Karpas-422 (cell line): ENCODE results near the gene SRCIN1. TPM values are rescaled to one million over a fixed set of nuclear protein-coding genes. Genes with fewer than 3 reads are reported as not detected.

Source experiments
- DNase-seq: peaks from one replicate; pipeline ENCODE4 v3.0.0-alpha.2; 2015
- H2AFZ ChIP-seq: fragments of 200-600 bp; sonication (generic); 2 replicates; pipeline ENCODE4 v1.6.1; 2014; ENCODE audit warnings: antibody characterized with exemption, low read length, mixed read lengths
- H3K27ac ChIP-seq: fragments of 200-600 bp; sonication (generic); 2 replicates; pipeline ENCODE4 v1.5.1; 2014; ENCODE audit warnings: mild to moderate bottlenecking, low read length, moderate library complexity
- H3K27me3 ChIP-seq: fragments of 200-600 bp; sonication (generic); 2 replicates; pipeline ENCODE4 v1.6.1; 2014; ENCODE audit warnings: low read length, mixed read lengths
- H3K36me3 ChIP-seq: fragments of 200-600 bp; sonication (generic); 2 replicates; pipeline ENCODE4 v1.6.1; 2014; ENCODE audit warnings: low read length, mixed read lengths; ENCODE audit not compliant: insufficient read depth
- H3K4me1 ChIP-seq: fragments of 200-600 bp; sonication (generic); 2 replicates; pipeline ENCODE4 v1.6.1; 2014; ENCODE audit warnings: mild to moderate bottlenecking, low read length, mixed read lengths
- H3K4me2 ChIP-seq: fragments of 200-600 bp; sonication (generic); 2 replicates; pipeline ENCODE4 v1.6.1; 2014; ENCODE audit warnings: low read length, low read depth, mild to moderate bottlenecking; ENCODE audit not compliant: poor library complexity, severe bottlenecking
- H3K4me3 ChIP-seq: fragments of 200-600 bp; sonication (generic); 2 replicates; pipeline ENCODE4 v1.5.1; 2014; ENCODE audit warnings: mild to moderate bottlenecking, antibody characterized with exemption, low read length, mixed read lengths
- H3K79me2 ChIP-seq: fragments of 200-600 bp; sonication (generic); 2 replicates; pipeline ENCODE4 v1.6.1; 2014; ENCODE audit warnings: mild to moderate bottlenecking, low read length, mixed read lengths
- H3K9ac ChIP-seq: fragments of 200-600 bp; sonication (generic); 2 replicates; pipeline ENCODE4 v1.6.0; 2014; ENCODE audit warnings: low read length
- H3K9me2 ChIP-seq: fragments of 200-600 bp; sonication (generic), shearing (Covaris generic); replicated peaks from 2 replicates; pipeline ENCODE4 v1.6.0; 2014; ENCODE audit warnings: mild to moderate bottlenecking, low read length, moderate library complexity; ENCODE audit not compliant: insufficient read depth
- H3K9me3 ChIP-seq: fragments of 300-700, 200-600 bp; sonication (generic); 2 replicates; pipeline ENCODE4 v1.6.1; 2014; ENCODE audit warnings: low read length, mixed read lengths
- H4K20me1 ChIP-seq: fragments of 200-600 bp; sonication (generic); 2 replicates; pipeline ENCODE4 v1.6.1; 2014; ENCODE audit warnings: mild to moderate bottlenecking, antibody characterized with exemption, low read length, low read depth; ENCODE audit not compliant: insufficient read depth
- total RNA-seq: library from RNA; depleted of rRNA; stranded (reverse); fragments of >200 nt; shearing (Covaris generic); gene quantifications from 2 replicates; pipeline ENCODE4 v1.2.3, GENCODE V29; 2014; ENCODE audit warnings: low replicate concordance

Gene SRCIN1
- total RNA-seq, 1 experiment from 2014 or later, result 0.86 TPM

GRCh38 chr17:38602956-38603785 lies 2.6 kb downstream of the SRCIN1 start:
- H3K4me3 ChIP-seq, result no peak overlapping the region
- H2AFZ ChIP-seq, result no peak overlapping the region
- H4K20me1 ChIP-seq, result no peaks in the 10 kb centered on the region
- H3K27ac ChIP-seq, result no peak overlapping the region
- H3K9ac ChIP-seq, result no peak overlapping the region
- DNase-seq, result peak; percentile 34
- no peak overlapping the region for H3K4me2 ChIP-seq
- H3K9me3 ChIP-seq, result no peaks in the 10 kb centered on the region
- H3K36me3 ChIP-seq, result no peaks in the 10 kb centered on the region
- no peaks in the 10 kb centered on the region for H3K27me3 ChIP-seq
- H3K9me2 ChIP-seq, result no peaks in the 10 kb centered on the region
- peaks cover 17% of the 10 kb centered on the region for H3K4me1 ChIP-seq
- no peaks in the 10 kb centered on the region for H3K79me2 ChIP-seq

DNA sequence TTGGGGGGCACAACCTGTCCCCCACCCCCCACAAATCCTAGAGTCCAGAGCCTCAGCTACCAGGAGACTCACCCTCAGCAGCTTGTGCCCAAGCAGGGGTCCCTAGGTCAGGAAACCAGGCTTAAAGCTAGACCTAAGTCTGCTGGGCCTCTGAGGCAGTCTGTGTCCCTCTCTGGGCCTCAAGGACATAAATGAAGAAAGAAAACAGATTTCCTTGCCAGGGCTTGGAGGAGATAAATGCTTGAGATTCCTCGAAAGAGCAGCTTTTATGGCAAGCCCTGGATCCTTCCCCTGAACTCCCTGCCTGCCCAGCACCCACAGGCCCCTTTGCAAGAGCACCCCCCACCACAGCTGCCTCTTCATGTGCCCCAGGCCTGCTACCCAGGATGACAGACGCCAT lies 3.3 kb downstream of the SRCIN1 start:
- Histone ChIP-seq H3K9me2 (no peaks in the 10 kb centered on the region), H3K4me1 (peaks cover 17% of the 10 kb centered on the region), H3K9me3 (no peaks in the 10 kb centered on the region), H3K79me2 (no peaks in the 10 kb centered on the region), H3K27ac (no peak overlapping the region), H3K27me3 (no peaks in the 10 kb centered on the region), H3K36me3 (no peaks in the 10 kb centered on the region), H4K20me1 (no peaks in the 10 kb centered on the region), H3K4me2 (no peak overlapping the region), H2AFZ (no peak overlapping the region), H3K9ac (no peak overlapping the region), H3K4me3 (no peak overlapping the region)
- DNase-seq, result peak; percentile 41

DNA sequence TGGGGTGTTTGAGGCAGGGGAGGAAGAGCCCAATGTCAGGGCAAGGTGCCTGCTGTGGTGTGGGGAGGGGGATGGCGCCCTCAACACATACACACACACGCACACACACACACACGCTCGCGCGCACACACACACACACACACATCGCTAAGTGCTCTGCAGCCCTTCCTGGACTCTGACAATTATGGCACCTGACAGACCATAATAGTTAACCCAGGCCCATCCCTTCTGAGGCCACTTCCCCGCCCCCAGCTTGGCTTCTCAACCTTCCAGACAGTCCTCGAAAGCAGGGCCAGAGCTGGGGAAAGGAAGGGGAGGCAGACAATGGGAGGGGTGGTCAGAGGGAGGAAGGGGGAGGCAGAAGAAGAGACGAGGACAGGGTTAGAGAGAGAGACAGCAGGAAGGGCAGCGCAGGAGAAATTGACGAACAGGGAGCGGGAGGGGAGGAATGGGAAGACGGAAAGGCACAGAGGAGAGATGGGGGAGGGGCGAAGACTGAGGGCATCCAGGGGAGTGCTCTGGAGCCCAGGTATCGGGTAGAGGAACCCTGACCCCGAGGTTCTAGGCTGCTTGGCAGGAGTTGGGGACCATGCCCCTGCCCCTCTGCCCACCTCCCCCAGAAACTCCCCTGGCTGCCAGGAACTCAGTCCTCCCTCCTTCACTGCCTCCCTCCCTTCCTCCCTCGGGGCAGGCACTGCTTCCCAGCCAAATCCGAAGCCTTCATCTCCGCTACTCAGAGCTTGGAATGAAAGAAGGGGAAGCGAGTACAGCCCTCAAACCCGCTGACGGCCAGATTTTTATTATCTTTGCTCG lies 4.0 kb downstream of the SRCIN1 start:
- Histone ChIP-seq H3K9me2 (no peaks in the 10 kb centered on the region), H4K20me1 (no peaks in the 10 kb centered on the region), H3K9ac (no peak overlapping the region), H3K36me3 (no peaks in the 10 kb centered on the region), H3K79me2 (no peaks in the 10 kb centered on the region), H3K9me3 (no peaks in the 10 kb centered on the region), H3K27ac (no peak overlapping the region), H3K4me2 (no peak overlapping the region), H3K4me1 (peaks cover 17% of the 10 kb centered on the region), H2AFZ (no peak overlapping the region), H3K4me3 (no peak overlapping the region), H3K27me3 (no peaks in the 10 kb centered on the region)
- DNase-seq, result peak; percentile 43

DNA sequence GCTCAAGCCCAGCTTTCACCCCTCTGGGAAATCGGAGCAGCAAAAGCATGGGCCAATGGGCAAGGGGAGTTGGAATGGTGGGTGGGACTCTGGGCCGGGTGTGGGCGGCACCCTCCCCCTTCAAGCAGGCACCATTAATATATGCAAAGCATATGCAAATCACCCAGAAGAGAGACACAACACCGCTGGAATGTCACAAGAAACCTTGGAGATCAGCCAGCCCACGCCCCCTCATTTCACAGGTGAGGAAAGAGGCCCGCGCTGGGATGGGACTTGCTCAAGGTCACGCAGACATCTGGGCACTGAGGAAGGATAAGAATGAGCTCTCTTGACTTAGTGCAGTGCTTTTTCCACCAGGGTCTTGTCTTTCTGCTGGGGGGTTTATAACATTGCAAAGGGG lies 4.8 kb downstream of the SRCIN1 start:
- H3K4me2 ChIP-seq, result no peak overlapping the region
- H3K4me3 ChIP-seq, result no peak overlapping the region
- H3K4me1 ChIP-seq, result peaks cover 13% of the 10 kb centered on the region; the same call in 1 of the 2 replicates
- H3K9me3 ChIP-seq, result no peaks in the 10 kb centered on the region
- no peak for DNase-seq
- H3K27me3 ChIP-seq, result no peaks in the 10 kb centered on the region
- H3K9me2 ChIP-seq, result no peaks in the 10 kb centered on the region
- H3K9ac ChIP-seq, result no peak overlapping the region
- H3K79me2 ChIP-seq, result no peaks in the 10 kb centered on the region
- no peaks in the 10 kb centered on the region for H4K20me1 ChIP-seq
- no peak overlapping the region for H2AFZ ChIP-seq
- no peak overlapping the region for H3K27ac ChIP-seq
- no peaks in the 10 kb centered on the region for H3K36me3 ChIP-seq

- H3K27me3 ChIP-seq, result no peaks in the 10 kb centered on the region
- no peaks in the 10 kb centered on the region for H3K9me2 ChIP-seq
- H2AFZ ChIP-seq, result no peak overlapping the region
- no peak overlapping the region for H3K27ac ChIP-seq
- no peak overlapping the region for H3K4me2 ChIP-seq
- H3K9me3 ChIP-seq, result no peaks in the 10 kb centered on the region
- no peaks in the 10 kb centered on the region for H3K79me2 ChIP-seq
- DNase-seq, result peak; percentile 42
- H3K36me3 ChIP-seq, result no peaks in the 10 kb centered on the region
- H3K9ac ChIP-seq, result no peak overlapping the region
- H4K20me1 ChIP-seq, result no peaks in the 10 kb centered on the region
- peaks cover 13% of the 10 kb centered on the region; the same call in 1 of the 2 replicates for H3K4me1 ChIP-seq
- no peak overlapping the region for H3K4me3 ChIP-seq
These were observed 5.3 kb downstream of the SRCIN1 start for GRCh38 chr17:38600416-38600815.

GRCh38 chr17:38599398-38599856 lies 6.3 kb downstream of the SRCIN1 start:
- H3K36me3 ChIP-seq, result no peaks in the 10 kb centered on the region
- no peaks in the 10 kb centered on the region for H3K79me2 ChIP-seq
- no peak for DNase-seq
- H3K27ac ChIP-seq, result no peak overlapping the region
- H3K9ac ChIP-seq, result no peak overlapping the region
- H3K9me3 ChIP-seq, result no peaks in the 10 kb centered on the region
- H3K27me3 ChIP-seq, result no peaks in the 10 kb centered on the region
- H3K9me2 ChIP-seq, result no peaks in the 10 kb centered on the region
- peaks cover 7% of the 10 kb centered on the region; the same call in 1 of the 2 replicates for H3K4me1 ChIP-seq
- H3K4me3 ChIP-seq, result no peak overlapping the region
- no peak overlapping the region for H3K4me2 ChIP-seq
- no peak overlapping the region for H2AFZ ChIP-seq
- H4K20me1 ChIP-seq, result no peaks in the 10 kb centered on the region

- Histone ChIP-seq H3K9ac (no peak overlapping the region), H3K4me3 (no peak overlapping the region)
These were observed 6.8 kb downstream of the SRCIN1 start for GRCh38 chr17:38598995-38599394.

GRCh38 chr17:38598536-38598935 lies 7.2 kb downstream of the SRCIN1 start:
- no peak overlapping the region for H3K4me3 ChIP-seq
- no peaks in the 10 kb centered on the region for H3K36me3 ChIP-seq
- H2AFZ ChIP-seq, result no peak overlapping the region
- peak; percentile 86 for DNase-seq
- H3K4me1 ChIP-seq, result peaks cover 7% of the 10 kb centered on the region; the same call in 1 of the 2 replicates
- no peaks in the 10 kb centered on the region for H3K79me2 ChIP-seq
- no peak overlapping the region for H3K4me2 ChIP-seq
- no peaks in the 10 kb centered on the region for H3K27me3 ChIP-seq
- no peaks in the 10 kb centered on the region for H3K9me2 ChIP-seq
- H3K27ac ChIP-seq, result no peak overlapping the region
- no peaks in the 10 kb centered on the region for H4K20me1 ChIP-seq
- no peaks in the 10 kb centered on the region for H3K9me3 ChIP-seq
- H3K9ac ChIP-seq, result no peak overlapping the region

More at GRCh38 chr17:38598995-38599394, 6.8 kb downstream of the SRCIN1 start:
- no peaks in the 10 kb centered on the region for H3K79me2 ChIP-seq
- H3K4me2 ChIP-seq, result no peak overlapping the region
- no peaks in the 10 kb centered on the region for H3K9me2 ChIP-seq
- H3K27ac ChIP-seq, result no peak overlapping the region
- no peaks in the 10 kb centered on the region for H3K27me3 ChIP-seq
- no peaks in the 10 kb centered on the region for H3K9me3 ChIP-seq
- H3K36me3 ChIP-seq, result no peaks in the 10 kb centered on the region
- H2AFZ ChIP-seq, result no peak overlapping the region
- peaks cover 7% of the 10 kb centered on the region; the same call in 1 of the 2 replicates for H3K4me1 ChIP-seq
- H4K20me1 ChIP-seq, result no peaks in the 10 kb centered on the region
- DNase-seq, result no peak
